BE2C (cell line): ENCODE data around the gene ODC1.

Experiments used
- DNase-seq: peaks from one replicate; pipeline ENCODE4 v3.0.0-alpha.2; 2020
- H3K27me3 ChIP-seq: fragments of 250-450 bp; sonication (Bioruptor Pico); 2 replicates; pipeline ENCODE4 v1.5.1; 2020; ENCODE audit warnings: mild to moderate bottlenecking
- H3K36me3 ChIP-seq: fragments of 250-450 bp; sonication (Bioruptor Pico); 2 replicates; pipeline ENCODE4 v1.5.1; 2020; ENCODE audit warnings: mild to moderate bottlenecking
- H3K4me1 ChIP-seq: fragments of 250-450 bp; sonication (Bioruptor Pico); 2 replicates; pipeline ENCODE4 v1.5.1; 2020
- H3K4me3 ChIP-seq: 2 replicates; pipeline ENCODE4 v1.5.1; 2011; ENCODE audit warnings: low read depth, low read length
- H3K9me3 ChIP-seq: fragments of 250-450 bp; sonication (Bioruptor Pico); 2 replicates; pipeline ENCODE4 v1.5.1; 2020
- CTCF ChIP-seq: IDR thresholded peaks from 2 replicates; pipeline ENCODE4 v1.5.1; 2012; ENCODE audit warnings: mild to moderate bottlenecking, low read depth, low read length

Gene ODC1

GRCh38 chr2:10435820-10436204 is 12.3 kb downstream of the ODC1 start:
- H3K4me3 ChIP-seq, result no peak overlapping the region
- no peaks in the 10 kb centered on the region for H3K27me3 ChIP-seq
- H3K9me3 ChIP-seq, result no peaks in the 10 kb centered on the region
- no peak for TF ChIP-seq CTCF
- peaks cover 19% of the 10 kb centered on the region for H3K36me3 ChIP-seq
- no peaks in the 10 kb centered on the region for H3K4me1 ChIP-seq
- DNase-seq, result no peak

- Histone ChIP-seq H3K4me1 (no peaks in the 10 kb centered on the region), H3K4me3 (no peak overlapping the region), H3K27me3 (no peaks in the 10 kb centered on the region), H3K9me3 (no peaks in the 10 kb centered on the region), H3K36me3 (peaks cover 12% of the 10 kb centered on the region)
- peak; percentile 95 for TF ChIP-seq CTCF
- peak; percentile 88 for DNase-seq
These were observed 13.0 kb downstream of the ODC1 start for GRCh38 chr2:10434886-10435819.

- Histone ChIP-seq H3K9me3 (no peaks in the 10 kb centered on the region), H3K27me3 (no peaks in the 10 kb centered on the region), H3K4me1 (no peaks in the 10 kb centered on the region), H3K4me3 (no peak overlapping the region), H3K36me3 (peaks cover 3% of the 10 kb centered on the region)
- DNase-seq, result no peak
- no peak for TF ChIP-seq CTCF
These were observed 13.9 kb downstream of the ODC1 start for GRCh38 chr2:10433947-10434885.

GRCh38 chr2:10433264-10433946 is 14.7 kb downstream of the ODC1 start:
- H3K4me3 ChIP-seq, result no peak overlapping the region
- no peaks in the 10 kb centered on the region for H3K36me3 ChIP-seq
- no peaks in the 10 kb centered on the region for H3K4me1 ChIP-seq
- H3K9me3 ChIP-seq, result no peaks in the 10 kb centered on the region
- no peaks in the 10 kb centered on the region for H3K27me3 ChIP-seq
- DNase-seq, result no peak
- no peak for TF ChIP-seq CTCF

GRCh38 chr2:10432311-10433181 is 15.6 kb downstream of the ODC1 start:
- no peaks in the 10 kb centered on the region for H3K9me3 ChIP-seq
- no peaks in the 10 kb centered on the region for H3K4me1 ChIP-seq
- H3K36me3 ChIP-seq, result no peaks in the 10 kb centered on the region
- no peaks in the 10 kb centered on the region for H3K27me3 ChIP-seq
- TF ChIP-seq CTCF, result no peak
- no peak overlapping the region for H3K4me3 ChIP-seq
- DNase-seq, result no peak
